Right lobe of liver (tissue), 6 donors: Measurements from ENCODE around the gene CHRNG. TPM values are rescaled to one million over a fixed set of nuclear protein-coding genes. Genes with fewer than 3 reads are reported as not detected.

Experiments
- ATAC-seq, 4 donors: fragments of 200-7000 bp; cut with Tn5 transposase; one replicate each; pipeline ENCODE4 v1.9.1; 2020; ENCODE audit warnings: mild to moderate bottlenecking in 4 of 4, moderate library complexity in 4 of 4
- DNase-seq, 3 donors: peaks; one replicate each; pipeline ENCODE4 v3.0.0-alpha.2; 2020
- H3K27ac ChIP-seq, 3 donors: fragments of 200-600 bp; one replicate each; pipeline ENCODE4 v1.8.0; 2022
- H3K27me3 ChIP-seq, 2 donors: fragments of 200-600 bp; one replicate each; pipeline ENCODE4 v1.8.0; 2022
- H3K36me3 ChIP-seq, 4 donors: fragments of 200-600 bp; sonication (generic) in 1 of 4; one replicate each; pipeline versions ENCODE4 v1.5.1 to v1.8.0; 2017 to 2022; ENCODE audit warnings: control low read depth in 1 of 4
- H3K4me1 ChIP-seq, 4 donors: fragments of 200-600 bp; sonication (generic) in 1 of 4; one replicate each; pipeline versions ENCODE4 v1.5.1 to v1.8.0; 2017 to 2022; ENCODE audit warnings: control low read depth in 1 of 4
- H3K4me3 ChIP-seq, 3 donors: fragments of 200-600 bp; one replicate each; pipeline ENCODE4 v1.8.0; 2022
- H3K9me3 ChIP-seq, 4 donors: fragments of 200-600 bp; sonication (generic) in 1 of 4; one replicate each; pipeline versions ENCODE4 v1.5.1 to v1.8.0; 2017 to 2022; ENCODE audit warnings: control low read depth in 1 of 4
- POLR2A ChIP-seq: fragments of 450-650 bp; IDR thresholded peaks from one replicate; pipeline ENCODE4 v1.6.1; 2017; ENCODE audit warnings: antibody characterized with exemption, mild to moderate bottlenecking
- WGBS: methylation state at CpG from one replicate; pipeline ENCODE4 v1.1.6; 2018; ENCODE audit warnings: low coverage, low lambda C conversion rate; ENCODE audit not compliant: insufficient coverage; ENCODE audit errors: missing lambda C conversion rate; 5-methylcytosine and 5-hydroxymethylcytosine counted together
- intact Hi-C, 2 donors: fragments of 100-400 bp; cut with DNase I; formaldehyde crosslinking; loops; one replicate each; pipeline versions ENCODE4 v1.11.2 to v1.14.1; 2022
- total RNA-seq, 6 experiments: library from RNA; depleted of rRNA in 2 of 6; stranded (reverse); fragments of >200 nt in 2 of 6; fragmentation: NEBNext Ultra II Directional in 3 of 6; extraction: Animal tissue kit (Norgen Biotek cat#: 25700) in 3 of 6; gene quantifications; one replicate each; pipeline versions ENCODE4 v1.1.0 to v1.2.4, GENCODE V29; 2016 to 2023
- TF ChIP-seq, protein P1 (sequence below), 4 donors: fragments of 200-600 bp in 3 of 4; fragments of 450-650 bp in 1 of 4; IDR thresholded peaks; one replicate each; pipeline versions ENCODE4 v1.5.1 to v1.8.0; 2016 to 2022; ENCODE audit warnings: antibody characterized with exemption in 4 of 4, mild to moderate bottlenecking in 2 of 4
- donor health status: DM: no; HTN: yes; CAD: no.
- donor health status: DM: no; HTN: no; CAD: no.
- donor health status: DM: no; HTN: no; CAD: no.
- donor health status: DM: no; HTN: yes; CAD: no.
- donor health status: DM: no; HTN: yes; CAD: no.

CHRNG gene
- total RNA-seq, 6 experiments from 2014 or later, result not detected

DNA sequence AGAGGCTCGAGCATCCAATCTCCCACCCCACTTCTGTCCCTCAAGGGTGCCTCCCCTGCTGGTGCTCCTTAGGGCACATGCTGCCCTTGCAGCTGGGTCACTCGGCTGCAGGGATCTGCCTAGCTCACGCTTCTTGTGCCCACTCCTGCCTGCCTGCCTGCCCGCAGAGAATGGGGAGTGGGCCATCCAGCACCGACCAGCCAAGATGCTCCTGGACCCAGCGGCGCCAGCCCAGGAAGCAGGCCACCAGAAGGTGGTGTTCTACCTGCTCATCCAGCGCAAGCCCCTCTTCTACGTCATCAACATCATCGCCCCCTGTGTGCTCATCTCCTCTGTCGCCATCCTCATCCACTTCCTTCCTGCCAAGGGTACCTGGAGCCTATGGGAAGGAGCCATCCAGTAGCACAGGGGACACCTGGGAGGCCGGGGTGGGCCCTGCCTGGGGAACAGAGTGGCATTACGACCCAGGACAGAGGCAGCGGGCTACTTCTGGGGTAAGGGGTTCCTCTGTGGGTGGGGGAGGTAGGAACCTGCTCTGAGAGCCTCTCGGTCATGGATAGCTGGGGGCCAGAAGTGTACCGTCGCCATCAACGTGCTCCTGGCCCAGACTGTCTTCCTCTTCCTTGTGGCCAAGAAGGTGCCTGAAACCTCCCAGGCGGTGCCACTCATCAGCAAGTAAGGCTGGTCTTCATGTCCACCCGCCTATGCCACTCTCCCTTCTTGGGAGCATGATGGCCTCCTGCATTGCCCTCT, 3.4 kb downstream of the CHRNG start:
- intact Hi-C loops, result no loop called here
- no peak overlapping the region for H3K27ac ChIP-seq
- DNase-seq, result peak in 1 of 3 donors; percentile 52
- no peaks in the 10 kb centered on the region for H3K27me3 ChIP-seq
- H3K4me3 ChIP-seq, result no peak overlapping the region
- H3K9me3 ChIP-seq, result no peaks in the 10 kb centered on the region
- TF ChIP-seq POLR2A, result no peak
- TF ChIP-seq, protein P1, sequence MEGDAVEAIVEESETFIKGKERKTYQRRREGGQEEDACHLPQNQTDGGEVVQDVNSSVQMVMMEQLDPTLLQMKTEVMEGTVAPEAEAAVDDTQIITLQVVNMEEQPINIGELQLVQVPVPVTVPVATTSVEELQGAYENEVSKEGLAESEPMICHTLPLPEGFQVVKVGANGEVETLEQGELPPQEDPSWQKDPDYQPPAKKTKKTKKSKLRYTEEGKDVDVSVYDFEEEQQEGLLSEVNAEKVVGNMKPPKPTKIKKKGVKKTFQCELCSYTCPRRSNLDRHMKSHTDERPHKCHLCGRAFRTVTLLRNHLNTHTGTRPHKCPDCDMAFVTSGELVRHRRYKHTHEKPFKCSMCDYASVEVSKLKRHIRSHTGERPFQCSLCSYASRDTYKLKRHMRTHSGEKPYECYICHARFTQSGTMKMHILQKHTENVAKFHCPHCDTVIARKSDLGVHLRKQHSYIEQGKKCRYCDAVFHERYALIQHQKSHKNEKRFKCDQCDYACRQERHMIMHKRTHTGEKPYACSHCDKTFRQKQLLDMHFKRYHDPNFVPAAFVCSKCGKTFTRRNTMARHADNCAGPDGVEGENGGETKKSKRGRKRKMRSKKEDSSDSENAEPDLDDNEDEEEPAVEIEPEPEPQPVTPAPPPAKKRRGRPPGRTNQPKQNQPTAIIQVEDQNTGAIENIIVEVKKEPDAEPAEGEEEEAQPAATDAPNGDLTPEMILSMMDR (IDR thresholded peaks at IDR 0.05), result no peak
- WGBS, result 89% methylated on average over 4 of the region's 20 CpGs
- no peaks in the 10 kb centered on the region for H3K4me1 ChIP-seq
- ATAC-seq, result no peak
- no peaks in the 10 kb centered on the region for H3K36me3 ChIP-seq

DNA sequence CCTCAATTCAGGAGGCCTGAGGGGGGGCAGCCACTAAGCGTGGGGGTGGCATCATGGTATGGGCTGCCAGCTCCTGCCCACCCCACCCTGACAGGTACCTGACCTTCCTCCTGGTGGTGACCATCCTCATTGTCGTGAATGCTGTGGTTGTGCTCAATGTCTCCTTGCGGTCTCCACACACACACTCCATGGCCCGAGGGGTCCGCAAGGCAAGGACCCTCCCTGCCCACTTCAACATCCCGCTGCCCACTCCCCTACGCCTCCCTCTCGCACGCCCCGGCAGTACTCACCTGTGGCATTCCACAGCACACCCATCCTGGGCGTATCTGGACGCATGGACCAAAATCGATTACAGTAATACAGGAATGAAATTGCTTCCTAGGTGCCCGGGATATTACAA, 4.0 kb downstream of the CHRNG start:
- H3K27me3 ChIP-seq, result no peaks in the 10 kb centered on the region
- DNase-seq (peak in 1 of 3 donors; percentile 39), ATAC-seq (no peak)
- no peaks in the 10 kb centered on the region for H3K4me1 ChIP-seq
- TF ChIP-seq POLR2A, result no peak
- TF ChIP-seq, protein P1 (IDR thresholded peaks at IDR 0.05), result no peak
- H3K9me3 ChIP-seq, result no peaks in the 10 kb centered on the region
- 92% methylated on average over 7 of the region's 14 CpGs for WGBS
- H3K27ac ChIP-seq, result no peak overlapping the region
- no peaks in the 10 kb centered on the region for H3K36me3 ChIP-seq
- no peak overlapping the region for H3K4me3 ChIP-seq
- intact Hi-C loops, result no loop called here

DNA sequence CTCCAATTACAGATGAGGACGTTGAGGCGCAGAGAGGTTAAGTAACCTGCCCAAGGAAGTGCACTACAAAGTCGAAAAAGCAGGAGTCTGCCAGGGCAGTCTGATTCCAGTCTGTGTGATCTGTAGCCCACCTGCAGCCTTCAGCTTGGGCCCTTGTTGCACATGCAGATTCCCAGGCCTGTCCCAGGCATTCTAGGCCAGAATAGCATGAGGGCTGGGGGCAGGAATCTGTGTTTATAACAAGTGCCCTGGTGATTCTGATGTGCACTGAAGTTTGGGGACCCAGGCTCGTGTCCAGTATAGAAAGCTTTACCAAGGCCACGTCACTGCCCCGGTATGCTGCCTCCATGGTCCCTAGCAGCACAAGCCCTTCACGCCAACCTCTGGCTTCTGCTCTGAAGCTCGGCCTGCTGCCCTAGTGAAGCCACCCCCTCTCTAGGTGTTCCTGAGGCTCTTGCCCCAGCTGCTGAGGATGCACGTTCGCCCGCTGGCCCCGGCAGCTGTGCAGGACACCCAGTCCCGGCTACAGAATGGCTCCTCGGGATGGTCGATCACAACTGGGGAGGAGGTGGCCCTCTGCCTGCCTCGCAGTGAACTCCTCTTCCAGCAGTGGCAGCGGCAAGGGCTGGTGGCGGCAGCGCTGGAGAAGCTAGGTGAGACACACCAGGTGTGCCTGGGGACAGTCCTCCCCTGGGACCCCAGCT, 4.6 kb downstream of the CHRNG start:
- Histone ChIP-seq H3K27ac (no peak overlapping the region), H3K9me3 (no peaks in the 10 kb centered on the region), H3K27me3 (no peaks in the 10 kb centered on the region), H3K4me1 (no peaks in the 10 kb centered on the region), H3K4me3 (no peak overlapping the region), H3K36me3 (no peaks in the 10 kb centered on the region)
- TF ChIP-seq, protein P1 (IDR thresholded peaks at IDR 0.05), result no peak
- TF ChIP-seq POLR2A, result no peak
- DNase-seq (peak in 1 of 3 donors; percentile 52), ATAC-seq (no peak)
- intact Hi-C loops, result no loop called here
- 92% methylated on average over 5 of the region's 19 CpGs for WGBS

DNA sequence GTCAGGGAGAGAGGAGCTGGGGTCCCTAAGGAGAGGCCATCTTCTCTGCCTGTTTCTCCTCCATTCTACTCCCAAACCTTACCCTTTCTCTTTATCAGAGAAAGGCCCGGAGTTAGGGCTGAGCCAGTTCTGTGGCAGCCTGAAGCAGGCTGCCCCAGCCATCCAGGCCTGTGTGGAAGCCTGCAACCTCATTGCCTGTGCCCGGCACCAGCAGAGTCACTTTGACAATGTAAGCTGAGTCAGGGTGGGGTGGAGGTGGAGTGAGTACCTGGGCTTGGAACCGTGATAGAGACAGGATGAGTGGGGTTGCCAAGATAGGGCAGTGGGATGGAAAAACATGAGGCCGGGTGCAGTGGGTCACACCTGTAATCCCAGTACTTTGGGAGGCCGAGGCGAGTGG, 5.2 kb downstream of the CHRNG start:
- Histone ChIP-seq H3K4me1 (peaks cover 0 to 3% (median 0%) of the 10 kb centered on the region in 4 donors), H3K27me3 (no peaks in the 10 kb centered on the region), H3K9me3 (no peaks in the 10 kb centered on the region), H3K27ac (no peak overlapping the region), H3K4me3 (no peak overlapping the region), H3K36me3 (no peaks in the 10 kb centered on the region)
- TF ChIP-seq, protein P1 (IDR thresholded peaks at IDR 0.05), result no peak
- no peak for TF ChIP-seq POLR2A
- DNase-seq (peak in 1 of 3 donors; percentile 29), ATAC-seq (peak in 1 of 4 donors; percentile 10)
- intact Hi-C loops, result no loop called here
- 88% methylated on average over 5 of the region's 6 CpGs for WGBS
